ENCODE results near the gene C1QTNF8. TPM values are rescaled to one million over a fixed set of nuclear protein-coding genes. Genes with fewer than 3 reads are reported as not detected.

The C1QTNF8 gene
- polyA plus RNA-seq, 2 of the 4 experiments (the other 2 are of a cell fraction), result not detected

DNA sequence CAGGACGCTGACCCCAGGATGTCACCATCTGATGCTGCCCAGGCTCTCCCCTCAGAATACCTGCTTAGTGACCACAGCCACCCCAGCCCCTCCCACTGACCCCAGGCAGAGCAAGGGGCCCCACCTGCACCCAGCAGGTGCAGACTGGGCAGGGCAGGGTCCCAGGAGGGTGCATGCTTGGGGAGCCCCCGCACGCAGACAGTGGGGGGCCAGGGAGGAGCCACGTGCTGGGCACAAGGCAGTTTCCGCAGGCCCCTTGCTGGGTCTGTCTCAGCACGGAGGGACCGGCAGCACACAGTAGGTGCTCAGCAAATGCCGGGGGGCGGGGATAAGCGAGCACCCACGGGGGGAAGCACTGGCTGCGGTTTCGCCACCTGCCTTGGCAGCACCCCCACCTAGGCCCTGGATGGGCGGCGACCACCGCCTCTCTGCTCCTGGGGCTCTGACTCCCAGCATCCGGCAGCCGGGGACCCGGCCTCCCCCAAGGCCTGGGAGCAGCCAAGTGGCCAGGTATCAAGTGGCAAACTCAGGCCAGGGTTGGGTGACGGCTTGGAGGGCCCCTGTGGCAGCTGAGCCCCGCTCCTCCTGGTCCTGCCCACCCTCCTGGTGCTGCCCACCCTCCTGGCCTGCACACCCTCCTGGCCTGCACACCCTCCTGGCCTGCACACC, 42.2 kb downstream of the C1QTNF8 start:
- 59% methylated on average over 5 of the region's 21 CpGs for WGBS (ENCODE audit: missing lambda C conversion rate)
- Histone ChIP-seq H3K4me2 (no peak overlapping the region), H3K4me1 (peaks cover 15% of the 10 kb centered on the region), H3K4me3 (no peak overlapping the region), H3K9me3 (peaks cover 6% of the 10 kb centered on the region; the same call in 1 of the 3 replicates), H3K27ac (no peak overlapping the region)
- ChIA-PET POLR2A (no interaction called here), CTCF (interaction anchor here (1.6 to 6.8 kb wide), 8 partner anchors 12 to 245 kb away, joined by 5 to 174 read pairs (median 64); partner anchors contain the start of genes SOX8 and SSTR5)
- TF ChIP-seq BHLHE40 (IDR thresholded peaks at IDR 0.05; ENCODE audit: low read depth, low read length) (no peak), KDM5A (IDR thresholded peaks at IDR 0.05) (no peak), POLR2AphosphoS2 (conservative IDR thresholded peaks at IDR 0.05; ENCODE audit: low read length) (no peak), EHMT2 (IDR thresholded peaks at IDR 0.05; ENCODE audit: low read depth) (no peak), ZNF302 (CRISPR knock-in tag; IDR thresholded peaks at IDR 0.05) (no peak), FOXS1 (CRISPR knock-in tag; IDR thresholded peaks at IDR 0.05) (no peak), TP53 (CRISPR knock-in tag; IDR thresholded peaks at IDR 0.05) (no peak), RFX5 (IDR thresholded peaks at IDR 0.05) (no peak), EHF (CRISPR knock-in tag; IDR thresholded peaks at IDR 0.05) (no peak), CHD4 (IDR thresholded peaks at IDR 0.05; ENCODE audit: borderline replicate concordance) (no peak), ZSCAN20 (CRISPR knock-in tag; IDR thresholded peaks at IDR 0.05) (no peak)
- TF ChIP-seq, protein P1, sequence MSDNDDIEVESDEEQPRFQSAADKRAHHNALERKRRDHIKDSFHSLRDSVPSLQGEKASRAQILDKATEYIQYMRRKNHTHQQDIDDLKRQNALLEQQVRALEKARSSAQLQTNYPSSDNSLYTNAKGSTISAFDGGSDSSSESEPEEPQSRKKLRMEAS (IDR thresholded peaks at IDR 0.05), result no peak
- DNase-seq (ENCODE audit: low read depth in 1 of 2, low spot score in 1 of 2) (no peak), ATAC-seq (no peak), FAIRE-seq (no peak)

DNA sequence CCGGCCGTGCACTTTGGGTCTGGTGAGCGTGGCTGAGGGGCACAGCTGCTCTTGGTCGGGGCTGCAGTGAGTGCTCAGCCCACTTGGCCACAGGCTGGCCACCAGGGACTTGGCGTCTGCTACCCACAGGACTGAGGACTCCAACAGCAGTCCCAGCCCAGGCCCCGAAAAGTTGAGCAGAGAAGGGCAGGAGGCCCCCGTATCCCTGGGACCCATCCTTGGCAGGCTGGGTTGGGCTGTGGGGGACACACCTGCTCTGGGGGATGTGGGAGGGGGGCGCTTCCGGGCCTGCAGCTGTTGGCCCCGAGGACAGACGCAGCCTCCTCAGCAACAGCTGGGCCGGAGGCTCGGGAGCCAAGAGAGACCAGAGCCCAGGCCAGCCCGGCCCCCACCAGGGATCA, 42.9 kb downstream of the C1QTNF8 start:
- Histone ChIP-seq H3K4me1 (peaks cover 23% of the 10 kb centered on the region), H3K4me3 (no peak overlapping the region), H3K4me2 (no peak overlapping the region), H3K9me3 (no peaks in the 10 kb centered on the region), H3K27ac (no peak overlapping the region)
- TF ChIP-seq, protein P2, sequence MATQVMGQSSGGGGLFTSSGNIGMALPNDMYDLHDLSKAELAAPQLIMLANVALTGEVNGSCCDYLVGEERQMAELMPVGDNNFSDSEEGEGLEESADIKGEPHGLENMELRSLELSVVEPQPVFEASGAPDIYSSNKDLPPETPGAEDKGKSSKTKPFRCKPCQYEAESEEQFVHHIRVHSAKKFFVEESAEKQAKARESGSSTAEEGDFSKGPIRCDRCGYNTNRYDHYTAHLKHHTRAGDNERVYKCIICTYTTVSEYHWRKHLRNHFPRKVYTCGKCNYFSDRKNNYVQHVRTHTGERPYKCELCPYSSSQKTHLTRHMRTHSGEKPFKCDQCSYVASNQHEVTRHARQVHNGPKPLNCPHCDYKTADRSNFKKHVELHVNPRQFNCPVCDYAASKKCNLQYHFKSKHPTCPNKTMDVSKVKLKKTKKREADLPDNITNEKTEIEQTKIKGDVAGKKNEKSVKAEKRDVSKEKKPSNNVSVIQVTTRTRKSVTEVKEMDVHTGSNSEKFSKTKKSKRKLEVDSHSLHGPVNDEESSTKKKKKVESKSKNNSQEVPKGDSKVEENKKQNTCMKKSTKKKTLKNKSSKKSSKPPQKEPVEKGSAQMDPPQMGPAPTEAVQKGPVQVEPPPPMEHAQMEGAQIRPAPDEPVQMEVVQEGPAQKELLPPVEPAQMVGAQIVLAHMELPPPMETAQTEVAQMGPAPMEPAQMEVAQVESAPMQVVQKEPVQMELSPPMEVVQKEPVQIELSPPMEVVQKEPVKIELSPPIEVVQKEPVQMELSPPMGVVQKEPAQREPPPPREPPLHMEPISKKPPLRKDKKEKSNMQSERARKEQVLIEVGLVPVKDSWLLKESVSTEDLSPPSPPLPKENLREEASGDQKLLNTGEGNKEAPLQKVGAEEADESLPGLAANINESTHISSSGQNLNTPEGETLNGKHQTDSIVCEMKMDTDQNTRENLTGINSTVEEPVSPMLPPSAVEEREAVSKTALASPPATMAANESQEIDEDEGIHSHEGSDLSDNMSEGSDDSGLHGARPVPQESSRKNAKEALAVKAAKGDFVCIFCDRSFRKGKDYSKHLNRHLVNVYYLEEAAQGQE (IDR thresholded peaks at IDR 0.05), result no peak
- no peak for TF ChIP-seq HEYL (CRISPR knock-in tag; IDR thresholded peaks at IDR 0.05)
- DNase-seq (ENCODE audit: low read depth in 1 of 2, low spot score in 1 of 2) (no peak), FAIRE-seq (no peak), ATAC-seq (no peak)
- ChIA-PET POLR2A (no interaction called here), CTCF (interaction anchor here (1.0 kb wide), 1 partner anchor 239 kb away, joined by 6 read pairs; no protein-coding TSS in a partner anchor)
- 32% methylated on average over 3 of the region's 14 CpGs for WGBS (ENCODE audit: missing lambda C conversion rate)

DNA sequence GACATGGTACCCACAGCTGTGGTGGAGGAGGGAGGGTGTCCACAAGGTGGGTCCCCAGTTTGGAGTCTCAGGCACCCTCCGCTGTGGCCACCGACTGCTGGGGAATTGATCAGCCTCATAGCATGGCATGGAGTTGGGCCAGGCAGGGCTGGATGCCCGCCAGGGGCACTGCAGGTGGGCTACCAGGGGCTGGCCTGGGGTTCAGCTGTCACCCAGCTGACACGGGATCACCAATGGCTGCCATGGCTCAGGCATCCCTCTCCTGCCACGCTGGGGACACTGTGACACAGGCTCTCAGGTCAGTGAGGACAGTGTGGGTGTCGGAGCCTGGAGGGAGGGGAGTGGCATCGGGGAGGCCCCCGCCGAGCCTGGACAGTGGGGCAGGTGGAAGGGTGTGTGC, 43.3 kb downstream of the C1QTNF8 start:
- Histone ChIP-seq H3K27ac (no peak overlapping the region), H3K4me2 (no peak overlapping the region), H3K4me3 (no peak overlapping the region), H3K4me1 (peaks cover 22% of the 10 kb centered on the region), H3K9me3 (no peaks in the 10 kb centered on the region)
- FAIRE-seq (no peak), DNase-seq (ENCODE audit: low read depth in 1 of 2, low spot score in 1 of 2) (no peak), ATAC-seq (no peak)
- ChIA-PET CTCF (interaction anchor here (1.0 to 1.6 kb wide), 2 partner anchors 238 to 240 kb away, joined by 5 to 6 read pairs; no protein-coding TSS in a partner anchor), POLR2A (no interaction called here)
- no peak for TF ChIP-seq SREBF2 (IDR thresholded peaks at IDR 0.05)
- TF ChIP-seq FOSL2 (IDR thresholded peaks at IDR 0.05), result no peak
- TF ChIP-seq FOSL2 (CRISPR knock-in tag; IDR thresholded peaks at IDR 0.05), result no peak
- no peak for TF ChIP-seq ZSCAN20 (CRISPR knock-in tag; IDR thresholded peaks at IDR 0.05)
- WGBS (ENCODE audit: missing lambda C conversion rate), result 54% methylated on average over 8 of the region's 9 CpGs

All from A549 (cell line).